GM11168 (cell line): ENCODE measurements around the gene FAHD1.

ENCODE experiments used
- in situ Hi-C: fragments of 300-500 bp; cut with MboI; formaldehyde crosslinking; loops from one replicate; pipeline ENCODE4 v1.12.0; 2022; ENCODE audit warnings: low sequenced_read_pairs; ENCODE audit not compliant: unreplicated experiment

FAHD1 gene

GRCh38 chr16:1826691-1827573, at the start of gene FAHD1, which contains the start of gene HAGH:
FAHD1 (plus strand) TSS chr16:1827206; CDS start chr16:1827239, 33 bp downstream.
HAGH (minus strand) TSS chr16:1826825; CDS start chr16:1826787, 38 bp downstream.
- in situ Hi-C loops = no loop called here

GRCh38 chr16:1777375-1778199, 49.4 kb upstream of the FAHD1 start:
- in situ Hi-C loops = no loop called here

- in situ Hi-C loops = no loop called here
Measured at GRCh38 chr16:1778200-1779179, 48.5 kb upstream of the FAHD1 start.

GRCh38 chr16:1779234-1779701, 47.7 kb upstream of the FAHD1 start:
- in situ Hi-C loops = no loop called here

GRCh38 chr16:1779741-1780676, 47.0 kb upstream of the FAHD1 start:
- in situ Hi-C loops = no loop called here

GRCh38 chr16:1780677-1781072, 46.3 kb upstream of the FAHD1 start:
- in situ Hi-C loops = no loop called here

- in situ Hi-C loops = no loop called here
Measured at GRCh38 chr16:1781254-1781653, 45.8 kb upstream of the FAHD1 start.

GRCh38 chr16:1781758-1782407, 45.1 kb upstream of the FAHD1 start:
- in situ Hi-C loops = no loop called here

- in situ Hi-C loops = no loop called here
Measured at GRCh38 chr16:1782408-1783264, 44.4 kb upstream of the FAHD1 start, which contains the start of the genes NUBP2 and SPSB3. NUBP2 (plus strand) TSS chr16:1782960; CDS start chr16:1783021, 61 bp downstream. SPSB3 (minus strand) TSS chr16:1782571; CDS start chr16:1781483, 1,088 bp downstream.

- in situ Hi-C loops = no loop called here
Measured at GRCh38 chr16:1784977-1785845, 41.8 kb upstream of the FAHD1 start.

- in situ Hi-C loops = no loop called here
Measured at GRCh38 chr16:1785846-1786170, 41.2 kb upstream of the FAHD1 start.

- in situ Hi-C loops = no loop called here
Measured at GRCh38 chr16:1786242-1787055, 40.6 kb upstream of the FAHD1 start.

- in situ Hi-C loops = no loop called here
Measured at GRCh38 chr16:1787056-1787321, 40.0 kb upstream of the FAHD1 start.

GRCh38 chr16:1787322-1788094, 39.5 kb upstream of the FAHD1 start:
- in situ Hi-C loops = no loop called here

GRCh38 chr16:1788095-1788707, 38.8 kb upstream of the FAHD1 start:
- in situ Hi-C loops = no loop called here
